ENCODE data around the gene DMBT1. TPM values are rescaled to one million over a fixed set of nuclear protein-coding genes. Genes with fewer than 3 reads are reported as not detected.
A peak's percentile ranks its signal among the peaks of the same experiment; 100 is the strongest.

The DMBT1 gene
- total and polyA plus RNA-seq, 2 experiments from 2014 or later = not detected

- Histone ChIP-seq H3K4me1 (ENCODE audit: low read depth) (no peaks in the 10 kb centered on the region), H3K27ac (no peak overlapping the region), H3K27me3 (no peaks in the 10 kb centered on the region), H3K9me3 (ENCODE audit: low read depth) (no peaks in the 10 kb centered on the region), H3K36me3 (no peaks in the 10 kb centered on the region), H3K4me3 (no peak overlapping the region)
- TF ChIP-seq CTCF (IDR thresholded peaks at IDR 0.05; ENCODE audit: low read depth, low read length) = no peak
- DNase-seq (ENCODE audit: low read depth in 1 of 2, low spot score in 1 of 2) = no peak
These were observed 114.7 kb downstream of the DMBT1 start for GRCh38 chr10:122675278-122675677.

- DNase-seq (ENCODE audit: low read depth in 1 of 2, low spot score in 1 of 2) = no peak
- H3K4me1 ChIP-seq (ENCODE audit: low read depth) = no peaks in the 10 kb centered on the region
- no peak overlapping the region for H3K27ac ChIP-seq
- H3K27me3 ChIP-seq = peaks cover 3% of the 10 kb centered on the region
- no peaks in the 10 kb centered on the region for H3K36me3 ChIP-seq
- no peaks in the 10 kb centered on the region for H3K9me3 ChIP-seq (ENCODE audit: low read depth)
- TF ChIP-seq CTCF (IDR thresholded peaks at IDR 0.05; ENCODE audit: low read depth, low read length) = no peak
- no peak overlapping the region for H3K4me3 ChIP-seq
These were observed 117.7 kb downstream of the DMBT1 start for GRCh38 chr10:122678266-122678665.

GRCh38 chr10:122682522-122682921 lies 122.0 kb downstream of the DMBT1 start:
- Histone ChIP-seq H3K27me3 (peaks cover 3% of the 10 kb centered on the region), H3K9me3 (ENCODE audit: low read depth) (no peaks in the 10 kb centered on the region), H3K36me3 (no peaks in the 10 kb centered on the region), H3K4me1 (ENCODE audit: low read depth) (no peaks in the 10 kb centered on the region), H3K4me3 (no peak overlapping the region), H3K27ac (no peak overlapping the region)
- no peak for DNase-seq (ENCODE audit: low read depth in 1 of 2, low spot score in 1 of 2)
- TF ChIP-seq CTCF (IDR thresholded peaks at IDR 0.05; ENCODE audit: low read depth, low read length) = no peak

GRCh38 chr10:122688293-122688989 lies 127.9 kb downstream of the DMBT1 start:
- peak overlapping the region; percentile 36 for H3K27ac ChIP-seq
- no peaks in the 10 kb centered on the region for H3K36me3 ChIP-seq
- TF ChIP-seq CTCF (IDR thresholded peaks at IDR 0.05; ENCODE audit: low read depth, low read length) = no peak
- DNase-seq (ENCODE audit: low read depth in 1 of 2, low spot score in 1 of 2) = peak; percentile 29 to 42
- H3K9me3 ChIP-seq (ENCODE audit: low read depth) = no peaks in the 10 kb centered on the region
- no peak overlapping the region for H3K4me3 ChIP-seq
- peaks cover 9% of the 10 kb centered on the region for H3K4me1 ChIP-seq (ENCODE audit: low read depth)
- no peaks in the 10 kb centered on the region for H3K27me3 ChIP-seq

- Histone ChIP-seq H3K4me3 (no peak overlapping the region), H3K9me3 (ENCODE audit: low read depth) (no peaks in the 10 kb centered on the region), H3K27me3 (no peaks in the 10 kb centered on the region), H3K27ac (no peak overlapping the region), H3K4me1 (ENCODE audit: low read depth) (peaks cover 9% of the 10 kb centered on the region), H3K36me3 (no peaks in the 10 kb centered on the region)
- DNase-seq (ENCODE audit: low read depth in 1 of 2, low spot score in 1 of 2) = no peak
- TF ChIP-seq CTCF (IDR thresholded peaks at IDR 0.05; ENCODE audit: low read depth, low read length) = no peak
These were observed 128.7 kb downstream of the DMBT1 start for GRCh38 chr10:122689146-122689820.

Measured in cardiac muscle cell (in vitro differentiated cells and primary cell).